IgD-negative memory B cell (primary cell): ENCODE results near the gene SNCAIP. TPM values are rescaled to one million over a fixed set of nuclear protein-coding genes. Genes with fewer than 3 reads are reported as not detected.

Experiments used
- polyA plus RNA-seq: library from polyadenylated mRNA; unstranded; fragments of 300-500 nt; fragmentation: Illumina TruSeq; gene quantifications from one replicate; pipeline ENCODE4 v1.2.3, GENCODE V29; 2021

Gene SNCAIP
- polyA plus RNA-seq, 1 donor from 2014 or later, result not detected

Other genes with a start within 250 kb of the SNCAIP start
- not detected for gene LOX, start 234.0 kb upstream of the SNCAIP start, polyA plus RNA-seq
- 0.35 TPM for gene ZNF474, start 182.7 kb upstream of the SNCAIP start, polyA plus RNA-seq